Right lobe of liver (tissue), 6 donors: ENCODE data around the gene PLEKHG4B. TPM values are rescaled to one million over a fixed set of nuclear protein-coding genes. Genes with fewer than 3 reads are reported as not detected.

ENCODE experiments used
- ATAC-seq, 4 donors: fragments of 200-7000 bp; cut with Tn5 transposase; one replicate each; pipeline ENCODE4 v1.9.1; 2020; ENCODE audit warnings: mild to moderate bottlenecking in 4 of 4, moderate library complexity in 4 of 4
- DNase-seq, 3 donors: peaks; one replicate each; pipeline ENCODE4 v3.0.0-alpha.2; 2020
- H3K27ac ChIP-seq, 3 donors: fragments of 200-600 bp; one replicate each; pipeline ENCODE4 v1.8.0; 2022
- H3K27me3 ChIP-seq, 2 donors: fragments of 200-600 bp; one replicate each; pipeline ENCODE4 v1.8.0; 2022
- H3K36me3 ChIP-seq, 4 donors: fragments of 200-600 bp; sonication (generic) in 1 of 4; one replicate each; pipeline versions ENCODE4 v1.5.1 to v1.8.0; 2017 to 2022; ENCODE audit warnings: control low read depth in 1 of 4
- H3K4me1 ChIP-seq, 4 donors: fragments of 200-600 bp; sonication (generic) in 1 of 4; one replicate each; pipeline versions ENCODE4 v1.5.1 to v1.8.0; 2017 to 2022; ENCODE audit warnings: control low read depth in 1 of 4
- H3K4me3 ChIP-seq, 3 donors: fragments of 200-600 bp; one replicate each; pipeline ENCODE4 v1.8.0; 2022
- H3K9me3 ChIP-seq, 4 donors: fragments of 200-600 bp; sonication (generic) in 1 of 4; one replicate each; pipeline versions ENCODE4 v1.5.1 to v1.8.0; 2017 to 2022; ENCODE audit warnings: control low read depth in 1 of 4
- POLR2A ChIP-seq: fragments of 450-650 bp; IDR thresholded peaks from one replicate; pipeline ENCODE4 v1.6.1; 2017; ENCODE audit warnings: antibody characterized with exemption, mild to moderate bottlenecking
- WGBS: methylation state at CpG from one replicate; pipeline ENCODE4 v1.1.6; 2018; ENCODE audit warnings: low coverage, low lambda C conversion rate; ENCODE audit not compliant: insufficient coverage; ENCODE audit errors: missing lambda C conversion rate; 5-methylcytosine and 5-hydroxymethylcytosine counted together
- intact Hi-C, 2 donors: fragments of 100-400 bp; cut with DNase I; formaldehyde crosslinking; loops; one replicate each; pipeline versions ENCODE4 v1.11.2 to v1.14.1; 2022
- total RNA-seq, 6 experiments: library from RNA; depleted of rRNA in 2 of 6; stranded (reverse); fragments of >200 nt in 2 of 6; fragmentation: NEBNext Ultra II Directional in 3 of 6; extraction: Animal tissue kit (Norgen Biotek cat#: 25700) in 3 of 6; gene quantifications; one replicate each; pipeline versions ENCODE4 v1.1.0 to v1.2.4, GENCODE V29; 2016 to 2023
- TF ChIP-seq, protein P1 (sequence below), 4 donors: fragments of 200-600 bp in 3 of 4; fragments of 450-650 bp in 1 of 4; IDR thresholded peaks; one replicate each; pipeline versions ENCODE4 v1.5.1 to v1.8.0; 2016 to 2022; ENCODE audit warnings: antibody characterized with exemption in 4 of 4, mild to moderate bottlenecking in 2 of 4
- donor health status: DM: no; HTN: yes; CAD: no.
- donor health status: DM: no; HTN: no; CAD: no.
- donor health status: DM: no; HTN: no; CAD: no.
- donor health status: DM: no; HTN: yes; CAD: no.
- donor health status: DM: no; HTN: yes; CAD: no.

The PLEKHG4B gene
- total RNA-seq, 6 experiments from 2014 or later, result 0.13 to 0.18 TPM; not detected in 4

DNA sequence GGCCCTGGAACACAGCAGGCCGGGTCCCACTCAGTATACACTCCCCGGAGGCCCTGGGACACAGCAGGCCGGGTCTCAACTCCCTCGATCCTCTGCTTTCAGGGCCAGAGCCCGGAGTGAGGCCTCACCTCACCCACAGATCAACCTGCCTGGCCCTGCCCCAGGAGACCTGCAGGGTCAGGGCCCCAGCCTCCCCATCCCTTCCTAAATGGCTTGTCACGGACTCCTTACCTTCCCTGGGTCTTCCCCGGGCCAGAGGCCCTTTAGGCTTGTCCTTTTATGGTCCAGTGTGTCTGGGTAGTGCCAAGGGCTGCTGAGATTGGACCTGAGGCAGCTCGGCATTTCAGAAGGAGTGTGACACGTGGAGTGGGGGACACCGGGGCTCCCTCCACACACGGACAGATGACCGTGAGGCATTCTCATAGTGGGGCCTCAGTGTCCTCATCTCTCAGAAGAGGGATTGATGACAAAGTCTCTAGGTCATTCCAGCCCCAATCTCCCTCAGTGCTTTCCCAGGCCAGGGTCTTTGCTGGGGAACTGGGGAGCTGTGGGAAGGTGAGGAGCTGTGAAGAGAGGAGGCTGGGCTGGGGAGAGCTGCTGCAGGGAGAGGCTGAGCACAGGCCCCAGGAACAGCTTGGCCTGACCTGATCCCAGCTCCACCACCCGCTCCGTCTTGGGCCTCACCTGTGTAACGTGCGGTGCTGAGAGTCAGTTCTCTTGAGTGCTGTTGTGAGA is 18.0 kb upstream of the PLEKHG4B start:
- DNase-seq (no peak), ATAC-seq (no peak)
- Histone ChIP-seq H3K4me3 (no peak overlapping the region), H3K36me3 (no peaks in the 10 kb centered on the region), H3K27ac (no peak overlapping the region), H3K27me3 (no peaks in the 10 kb centered on the region), H3K9me3 (no peaks in the 10 kb centered on the region), H3K4me1 (no peaks in the 10 kb centered on the region)
- intact Hi-C loops, result no loop called here
- 89% methylated on average over 8 of the region's 16 CpGs for WGBS
- no peak for TF ChIP-seq POLR2A
- TF ChIP-seq, protein P1, sequence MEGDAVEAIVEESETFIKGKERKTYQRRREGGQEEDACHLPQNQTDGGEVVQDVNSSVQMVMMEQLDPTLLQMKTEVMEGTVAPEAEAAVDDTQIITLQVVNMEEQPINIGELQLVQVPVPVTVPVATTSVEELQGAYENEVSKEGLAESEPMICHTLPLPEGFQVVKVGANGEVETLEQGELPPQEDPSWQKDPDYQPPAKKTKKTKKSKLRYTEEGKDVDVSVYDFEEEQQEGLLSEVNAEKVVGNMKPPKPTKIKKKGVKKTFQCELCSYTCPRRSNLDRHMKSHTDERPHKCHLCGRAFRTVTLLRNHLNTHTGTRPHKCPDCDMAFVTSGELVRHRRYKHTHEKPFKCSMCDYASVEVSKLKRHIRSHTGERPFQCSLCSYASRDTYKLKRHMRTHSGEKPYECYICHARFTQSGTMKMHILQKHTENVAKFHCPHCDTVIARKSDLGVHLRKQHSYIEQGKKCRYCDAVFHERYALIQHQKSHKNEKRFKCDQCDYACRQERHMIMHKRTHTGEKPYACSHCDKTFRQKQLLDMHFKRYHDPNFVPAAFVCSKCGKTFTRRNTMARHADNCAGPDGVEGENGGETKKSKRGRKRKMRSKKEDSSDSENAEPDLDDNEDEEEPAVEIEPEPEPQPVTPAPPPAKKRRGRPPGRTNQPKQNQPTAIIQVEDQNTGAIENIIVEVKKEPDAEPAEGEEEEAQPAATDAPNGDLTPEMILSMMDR (IDR thresholded peaks at IDR 0.05), result no peak

DNA sequence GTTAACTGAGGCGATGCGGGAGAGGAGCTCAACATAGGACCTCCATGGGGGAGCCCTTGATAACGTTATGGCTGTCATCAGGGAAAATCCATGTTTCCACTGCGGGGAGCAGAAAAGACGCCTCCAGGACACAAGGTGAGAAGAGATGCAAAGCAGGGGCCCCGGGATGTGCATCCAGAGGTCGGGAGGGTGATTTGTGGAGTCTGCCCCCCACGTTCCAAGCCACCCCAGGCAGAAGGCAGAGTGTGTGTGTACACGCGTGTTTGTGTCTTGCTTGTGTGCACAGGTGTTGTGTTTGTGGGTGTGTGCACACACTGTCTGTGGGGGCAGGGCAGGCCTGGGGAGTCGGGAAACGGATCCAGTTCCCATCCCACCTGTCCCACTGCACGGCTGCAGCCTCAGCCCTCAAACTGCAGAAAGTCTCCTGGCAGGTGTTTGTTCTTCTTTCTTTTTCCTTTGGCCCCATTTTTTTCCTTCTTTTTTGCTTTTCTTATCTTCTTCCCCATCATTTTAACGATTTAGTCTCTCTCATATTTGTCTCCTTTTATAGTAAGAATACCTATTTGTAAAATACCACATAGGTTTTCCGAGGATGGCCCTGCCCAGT is 17.4 kb upstream of the PLEKHG4B start:
- no peak for DNase-seq
- H3K4me1 ChIP-seq, result no peaks in the 10 kb centered on the region
- H3K27me3 ChIP-seq, result no peaks in the 10 kb centered on the region
- TF ChIP-seq, protein P1 (IDR thresholded peaks at IDR 0.05), result no peak
- no peak for TF ChIP-seq POLR2A
- ATAC-seq, result no peak
- H3K36me3 ChIP-seq, result no peaks in the 10 kb centered on the region
- intact Hi-C loops, result no loop called here
- H3K27ac ChIP-seq, result no peak overlapping the region
- H3K4me3 ChIP-seq, result no peak overlapping the region
- 69% methylated on average over 8 of the region's 15 CpGs for WGBS
- no peaks in the 10 kb centered on the region for H3K9me3 ChIP-seq

DNA sequence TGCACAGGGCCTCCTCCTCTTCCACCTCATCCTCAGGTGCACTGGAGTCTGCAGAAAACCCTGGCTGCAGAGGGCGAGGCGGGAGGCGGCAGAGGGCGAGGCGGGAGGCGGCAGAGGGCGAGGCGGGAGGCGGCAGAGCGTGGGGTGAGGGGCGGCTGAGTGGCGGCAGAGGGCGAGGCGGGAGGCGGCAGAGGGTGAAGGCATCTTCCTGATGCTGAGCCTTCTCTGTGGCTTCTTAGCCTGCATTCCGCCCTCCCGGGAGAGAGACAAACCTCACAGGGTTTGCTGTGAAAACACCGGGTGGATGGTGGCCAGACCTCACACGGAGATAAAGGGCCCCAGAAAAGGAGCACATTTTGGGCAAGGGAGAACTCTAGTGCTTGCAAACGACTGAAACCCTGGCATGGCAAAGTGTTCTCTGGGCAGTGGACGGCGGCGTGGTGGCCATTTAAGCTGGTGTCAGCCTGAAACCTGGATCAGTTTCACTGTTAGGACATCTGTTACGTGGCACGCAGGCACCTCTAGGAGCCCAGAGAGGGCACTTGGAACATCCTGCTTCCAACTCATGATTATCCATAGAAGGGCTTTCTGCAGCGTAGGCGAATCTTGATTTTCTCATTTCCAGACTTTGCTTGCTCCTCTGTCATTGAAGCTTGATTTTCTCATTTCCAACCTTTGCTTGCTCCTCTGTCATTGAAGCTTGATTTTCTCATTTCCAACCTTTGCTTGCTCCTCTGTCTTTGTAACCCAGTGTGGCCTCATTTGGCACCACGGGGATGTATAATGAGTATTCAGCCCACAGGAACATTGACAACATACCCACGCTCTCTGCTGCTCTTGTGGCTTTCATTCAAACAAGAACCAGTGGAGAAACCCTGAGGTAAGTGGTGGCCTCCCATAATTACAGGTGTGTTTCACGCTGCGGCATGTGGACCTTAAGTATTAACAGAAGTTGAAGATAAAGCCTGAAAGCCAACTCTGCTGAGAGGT is 16.3 kb upstream of the PLEKHG4B start:
- intact Hi-C loops, result no loop called here
- DNase-seq, result no peak
- TF ChIP-seq, protein P1 (IDR thresholded peaks at IDR 0.05), result no peak
- no peak for TF ChIP-seq POLR2A

DNA sequence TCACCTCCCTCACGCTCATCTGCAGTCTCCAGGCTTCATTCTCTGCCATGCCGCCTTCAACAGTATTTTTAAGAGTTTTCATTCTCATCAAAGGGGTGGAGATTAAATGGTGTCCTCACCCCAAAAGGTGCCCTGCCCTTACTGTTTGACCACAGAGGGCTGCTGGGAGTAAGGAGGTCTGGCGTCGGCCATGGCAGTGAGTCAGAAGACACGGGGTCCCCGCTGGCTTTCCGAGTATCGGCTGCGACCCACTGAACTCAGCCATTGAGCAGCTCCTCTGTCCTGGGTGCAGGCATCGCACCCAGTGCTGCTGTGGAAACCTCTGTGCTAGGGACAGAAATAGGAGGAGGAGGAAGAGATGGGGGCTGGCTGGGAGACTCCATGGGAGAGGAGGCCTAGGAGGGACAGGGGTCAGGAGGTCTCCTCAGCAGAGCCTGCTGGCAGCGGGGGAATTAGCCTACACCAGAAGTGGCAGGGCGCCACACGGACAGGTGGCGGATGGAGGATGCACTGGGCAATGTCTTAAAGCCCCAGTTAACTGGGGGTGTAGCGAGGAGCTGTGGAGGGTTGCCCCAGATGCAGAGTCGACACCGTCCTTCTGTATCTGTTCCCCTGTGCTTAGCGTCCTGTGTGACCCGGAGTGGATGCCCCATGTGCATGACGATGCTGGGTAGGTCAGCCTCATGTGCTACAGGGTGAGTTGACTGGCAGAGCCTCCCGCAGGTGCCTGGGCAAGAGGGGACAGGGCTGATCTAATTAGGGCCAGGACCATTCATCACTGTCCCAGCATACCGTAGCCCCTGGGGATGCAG is 15.4 kb upstream of the PLEKHG4B start:
- Histone ChIP-seq H3K36me3 (no peaks in the 10 kb centered on the region), H3K27ac (no peak overlapping the region), H3K4me1 (no peaks in the 10 kb centered on the region), H3K27me3 (no peaks in the 10 kb centered on the region), H3K4me3 (no peak overlapping the region), H3K9me3 (no peaks in the 10 kb centered on the region)
- WGBS, result 64% methylated on average over 9 of the region's 22 CpGs
- ATAC-seq (no peak), DNase-seq (no peak)
- intact Hi-C loops, result no loop called here
- TF ChIP-seq POLR2A, result no peak
- TF ChIP-seq, protein P1 (IDR thresholded peaks at IDR 0.05), result no peak

More for the DNA sequence above, 16.3 kb upstream of the PLEKHG4B start:
- no peak overlapping the region for H3K27ac ChIP-seq
- H3K4me3 ChIP-seq, result no peak overlapping the region
- ATAC-seq, result no peak
- H3K27me3 ChIP-seq, result no peaks in the 10 kb centered on the region
- H3K9me3 ChIP-seq, result no peaks in the 10 kb centered on the region
- H3K4me1 ChIP-seq, result no peaks in the 10 kb centered on the region
- no peaks in the 10 kb centered on the region for H3K36me3 ChIP-seq
- 30% methylated on average over 16 of the region's 31 CpGs for WGBS
